VCaP (cell line): Measurements from ENCODE around the gene MPP2.

Experiments
- H3K27ac ChIP-seq: fragments of 450-650 bp; 2 replicates; pipeline ENCODE4 v1.5.1; 2017
- CTCF ChIP-seq: fragments of 450-650 bp; conservative IDR thresholded peaks from 2 replicates; pipeline ENCODE4 v1.5.1; 2017; ENCODE audit warnings: mild to moderate bottlenecking, moderate library complexity

MPP2 gene

DNA sequence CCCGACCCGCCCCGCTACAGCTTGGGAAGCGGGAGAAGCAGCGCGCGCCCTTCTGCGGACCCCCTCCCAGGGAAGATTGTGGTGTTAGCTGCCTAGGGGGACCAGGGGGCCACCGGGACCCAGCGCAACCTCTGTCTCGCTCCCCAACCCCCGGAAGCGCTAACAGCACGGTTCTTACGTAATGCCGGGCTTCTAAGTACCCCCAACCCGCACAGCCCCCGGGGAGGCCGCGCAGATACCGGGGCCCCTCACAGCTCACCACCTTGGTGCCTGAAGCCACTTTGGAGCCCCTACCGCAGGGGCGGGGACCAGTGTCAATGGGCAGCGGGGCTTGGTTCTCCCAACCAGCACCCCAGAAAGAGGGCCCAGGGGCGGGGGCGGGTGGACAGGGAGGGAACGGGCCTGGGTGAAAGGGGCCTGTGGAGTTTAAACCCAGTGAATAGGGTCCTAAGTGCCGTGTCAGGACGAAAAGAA lies 348 bp downstream of the MPP2 start:
- TF ChIP-seq CTCF = no peak
- H3K27ac ChIP-seq = peak overlapping the region; percentile 40; the same call in 1 of the 2 replicates

- peak overlapping the region; percentile 40; the same call in 1 of the 2 replicates for H3K27ac ChIP-seq
- TF ChIP-seq CTCF = no peak
Measured at GRCh38 chr17:43905985-43906852, 1.1 kb downstream of the MPP2 start.

DNA sequence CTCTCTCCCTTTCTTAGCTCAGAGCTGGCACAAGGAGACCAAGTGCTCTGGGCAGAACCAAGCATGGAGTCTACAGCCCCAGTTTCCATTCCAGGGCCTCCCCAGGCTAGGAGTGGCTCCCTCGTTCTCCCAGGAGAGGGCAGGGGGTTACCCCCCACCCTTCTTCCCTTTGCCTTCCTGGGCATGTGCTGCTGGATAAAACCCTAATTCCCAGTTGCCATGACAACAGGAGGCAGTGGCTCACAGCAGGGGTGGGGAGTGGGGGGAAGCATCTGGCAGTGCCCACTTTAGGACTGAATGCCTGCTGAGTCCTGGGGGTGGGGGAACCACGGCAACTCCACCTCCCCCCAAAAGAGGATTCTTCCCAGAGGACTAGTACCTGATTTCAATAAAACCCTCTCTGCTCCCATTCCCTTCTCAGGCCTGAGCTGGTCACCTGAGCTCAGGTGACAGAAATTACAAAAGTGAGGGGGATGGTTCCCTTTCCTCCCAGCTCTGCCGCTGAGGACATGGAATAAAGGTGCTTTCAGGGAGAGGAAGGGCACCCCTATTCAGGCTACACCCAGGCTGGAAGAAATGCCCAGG lies 1.8 kb downstream of the MPP2 start:
- no peak for TF ChIP-seq CTCF
- H3K27ac ChIP-seq = no peak overlapping the region; the same call in 1 of the 2 replicates

DNA sequence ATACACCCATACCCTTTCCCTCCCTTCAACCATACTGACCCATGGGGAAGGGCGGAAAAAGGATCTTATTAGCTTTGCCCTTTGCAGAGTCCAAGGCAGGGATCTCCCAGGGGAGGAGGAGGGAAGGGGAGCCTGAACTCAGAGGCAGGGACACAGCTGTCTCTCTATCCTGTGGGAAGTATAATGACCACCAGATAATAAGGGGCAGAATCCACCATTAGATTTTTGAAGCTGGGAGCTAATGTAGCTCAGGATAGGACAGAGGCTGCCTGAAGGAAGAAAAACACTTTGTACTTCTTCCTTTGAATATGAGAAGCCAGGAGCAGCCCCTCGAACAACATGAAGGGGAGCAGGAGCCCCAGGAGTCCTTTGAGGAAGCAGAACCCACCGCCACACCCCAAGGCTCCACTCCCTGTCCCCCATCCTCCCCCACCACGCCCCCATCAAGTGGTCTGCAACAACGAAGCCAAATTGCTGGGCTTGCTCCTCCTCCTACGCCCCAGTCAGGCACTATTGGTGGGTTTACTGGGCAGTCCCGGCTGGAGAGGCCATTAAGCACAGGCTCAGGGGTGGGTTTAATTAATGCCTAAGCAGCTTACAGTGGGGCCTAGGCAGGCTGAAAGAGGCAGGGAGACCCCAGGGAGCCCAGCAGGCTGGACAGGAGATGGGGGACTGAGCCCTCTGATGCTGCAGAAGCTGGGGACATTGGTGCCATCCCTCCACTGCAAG lies 5.3 kb downstream of the MPP2 start:
- H3K27ac ChIP-seq = no peak overlapping the region
- TF ChIP-seq CTCF = no peak

DNA sequence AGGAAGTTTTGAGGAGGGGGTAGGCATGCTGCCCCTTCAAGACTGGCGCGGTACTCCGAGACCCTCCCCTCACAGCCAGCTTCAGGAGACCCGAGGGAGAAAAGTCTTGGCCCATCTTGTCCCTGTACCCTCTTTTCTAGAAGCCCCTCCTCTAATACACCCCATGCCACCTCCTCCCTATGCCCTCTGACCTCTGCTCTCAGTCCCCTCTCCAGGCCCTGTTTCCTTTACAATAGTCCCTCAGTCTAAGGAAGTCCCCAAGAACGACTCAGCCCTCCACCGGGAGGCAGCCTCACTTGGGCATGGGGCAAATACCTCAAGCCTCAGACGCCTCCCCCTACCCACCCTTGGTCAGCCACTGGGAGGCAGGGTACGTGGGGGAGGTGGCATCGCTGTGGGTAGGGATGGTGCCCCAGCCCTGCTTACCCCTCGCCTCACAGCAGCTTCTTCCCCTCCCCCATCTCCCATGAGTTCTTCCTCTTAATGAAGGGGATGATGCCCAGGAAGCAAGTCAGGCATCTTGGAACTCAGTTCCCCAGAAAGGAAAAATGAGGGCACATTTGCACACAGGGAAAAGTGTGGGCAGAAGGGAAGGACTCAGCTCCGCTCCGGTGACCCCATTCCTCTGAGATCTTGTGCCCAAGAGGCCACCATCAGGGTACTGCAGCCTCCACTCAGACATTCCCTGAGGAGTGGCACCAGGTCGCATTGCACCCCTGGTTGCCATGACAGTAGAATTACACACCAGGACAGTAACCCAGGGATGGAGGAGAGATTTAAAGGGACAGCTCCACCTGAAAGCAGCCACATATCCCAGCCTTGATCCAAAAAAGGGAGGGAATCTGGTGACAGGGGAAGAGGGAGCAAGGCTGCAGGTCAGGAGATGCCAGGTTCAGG lies 6.2 kb downstream of the MPP2 start:
- TF ChIP-seq CTCF = no peak
- H3K27ac ChIP-seq = peak overlapping the region; percentile 62; the same call in 1 of the 2 replicates

DNA sequence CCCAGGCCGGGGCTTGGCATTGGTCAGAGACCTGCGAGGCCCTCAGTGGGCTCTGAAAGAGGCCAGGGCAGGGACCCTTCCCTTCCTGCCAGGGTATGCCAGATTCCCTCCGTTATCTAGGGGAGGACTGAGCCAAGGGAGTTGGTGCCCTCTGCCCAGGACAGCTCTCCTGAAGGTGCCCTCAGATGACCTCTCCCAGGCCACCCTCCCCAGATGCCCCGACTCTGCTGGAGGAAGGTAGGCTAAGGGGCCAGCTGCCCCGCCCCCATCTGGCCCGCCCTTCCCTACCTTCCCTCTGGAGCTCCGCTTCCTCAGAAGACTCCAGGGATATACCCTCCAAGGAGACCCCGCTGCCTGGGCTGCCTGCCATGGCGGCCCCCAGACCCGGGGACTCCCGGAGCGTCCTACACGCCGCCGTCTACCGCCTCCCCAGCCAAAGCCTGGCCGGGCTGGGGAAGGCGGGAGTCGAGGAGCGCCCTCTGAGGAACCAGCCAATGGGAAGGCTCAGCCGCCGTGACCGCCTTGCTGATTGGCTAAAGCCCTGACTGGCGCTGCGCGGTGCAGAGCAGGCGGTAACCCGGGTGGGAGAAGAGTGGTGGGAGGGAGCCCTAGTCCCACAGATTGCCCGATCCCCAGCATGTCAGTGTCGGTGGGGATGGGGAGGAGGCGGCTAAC lies 7.0 kb downstream of the MPP2 start:
- peak overlapping the region; percentile 62; the same call in 1 of the 2 replicates for H3K27ac ChIP-seq
- no peak for TF ChIP-seq CTCF
